HG03196 (cell line): ENCODE measurements around the gene BNC2.

Experiments used
- ATAC-seq: cut with Tn5 transposase; IDR thresholded peaks from one replicate; pipeline ENCODE4 v1.9.1; 2021; ENCODE audit not compliant: unreplicated experiment

The BNC2 gene

GRCh38 chr9:16611001-16611400 lies 259.5 kb downstream of the BNC2 start:
- no peak for ATAC-seq

DNA sequence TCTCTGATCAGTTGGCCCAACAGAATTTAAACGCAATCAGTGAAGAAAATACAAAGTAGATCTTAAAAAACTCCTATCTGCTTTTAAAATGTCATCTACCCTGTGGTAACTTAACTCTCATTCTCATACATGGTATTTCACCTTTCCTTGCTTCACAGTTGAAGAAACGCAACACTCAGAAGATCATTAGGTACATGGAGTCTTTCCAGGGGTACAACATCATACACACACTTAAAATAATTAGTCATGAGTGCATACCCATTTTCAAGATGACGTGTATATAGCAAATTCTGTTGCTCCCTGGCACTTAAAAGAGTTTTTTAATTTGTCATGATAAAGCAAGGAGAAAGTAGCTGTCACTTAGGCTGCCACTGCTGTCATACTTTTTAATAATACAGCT lies 259.9 kb downstream of the BNC2 start:
- ATAC-seq, result no peak

- ATAC-seq, result no peak
Observed at GRCh38 chr9:16608906-16609305, 261.6 kb downstream of the BNC2 start.

- ATAC-seq, result no peak
Observed at GRCh38 chr9:16602494-16602893, 268.0 kb downstream of the BNC2 start.

GRCh38 chr9:16601991-16602390 lies 268.5 kb downstream of the BNC2 start:
- no peak for ATAC-seq

GRCh38 chr9:16598316-16598715 lies 272.2 kb downstream of the BNC2 start:
- ATAC-seq, result no peak

DNA sequence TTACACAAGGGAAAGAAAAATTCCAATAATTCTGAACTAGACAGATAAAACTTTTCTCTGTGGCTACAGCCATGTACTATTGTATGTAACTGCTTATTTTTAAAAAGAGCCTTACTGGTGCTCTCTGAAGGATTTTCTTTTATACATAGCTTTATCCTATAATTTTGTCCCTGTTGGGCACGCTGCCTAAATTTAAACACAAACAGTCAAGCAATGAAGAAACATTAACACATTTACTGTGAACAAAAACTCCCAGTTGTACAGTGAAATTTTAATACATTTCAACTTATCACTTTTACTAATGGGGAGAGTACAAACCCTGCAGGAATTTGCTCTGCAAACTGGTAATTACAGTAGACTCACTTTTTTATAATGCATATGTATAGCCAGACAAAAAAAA lies 273.3 kb downstream of the BNC2 start:
- no peak for ATAC-seq

DNA sequence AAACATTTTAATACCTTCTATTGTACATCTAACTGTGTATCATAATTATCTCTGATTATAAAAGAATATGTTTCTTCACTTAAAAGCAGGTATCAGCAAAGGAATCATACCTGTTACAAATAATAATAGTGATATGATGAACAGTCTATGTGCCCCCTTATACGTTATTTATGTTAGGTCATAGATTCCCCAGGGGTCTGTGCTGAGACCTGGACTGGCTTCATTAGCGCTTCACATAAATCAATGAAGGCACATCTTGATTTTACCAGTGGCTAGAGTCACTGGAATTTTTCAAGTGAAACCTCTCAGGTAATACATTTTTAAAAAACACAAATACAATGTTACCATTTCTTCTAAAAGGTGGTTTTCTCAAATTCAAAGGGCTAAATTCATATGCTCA lies 275.2 kb downstream of the BNC2 start:
- ATAC-seq, result no peak

GRCh38 chr9:16594787-16595186 lies 275.7 kb downstream of the BNC2 start:
- ATAC-seq, result no peak

- ATAC-seq, result no peak
Observed at GRCh38 chr9:16593746-16594145, 276.7 kb downstream of the BNC2 start.

GRCh38 chr9:16591092-16591491 lies 279.4 kb downstream of the BNC2 start:
- no peak for ATAC-seq

GRCh38 chr9:16585591-16585990 lies 284.9 kb downstream of the BNC2 start:
- no peak for ATAC-seq

DNA sequence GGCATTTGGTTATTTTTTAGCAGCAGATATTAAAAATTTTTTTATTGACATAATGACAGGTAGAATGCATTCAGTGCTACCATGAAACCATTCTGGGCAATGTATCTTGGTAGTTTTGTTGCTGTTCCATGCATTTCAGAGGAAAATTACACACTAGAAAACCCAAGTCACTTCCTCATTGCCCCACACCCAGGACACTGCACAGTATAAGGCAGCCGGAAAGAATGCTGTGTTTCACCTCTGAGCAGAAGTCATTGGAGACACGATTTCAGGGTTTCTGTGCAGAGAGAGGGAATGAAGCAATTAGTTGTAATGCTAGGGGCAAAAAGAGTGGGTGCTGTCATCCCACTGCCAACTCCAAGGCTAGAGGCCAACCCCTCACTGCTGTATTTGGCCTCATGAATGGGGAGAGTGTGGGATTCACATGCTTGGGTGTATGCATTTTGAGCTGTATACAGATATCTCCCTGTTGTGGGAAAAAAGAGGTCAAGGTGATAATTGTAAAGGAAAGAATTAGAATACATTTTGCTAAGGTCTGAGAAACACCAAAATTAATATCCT lies 290.5 kb downstream of the BNC2 start:
- no peak for ATAC-seq

DNA sequence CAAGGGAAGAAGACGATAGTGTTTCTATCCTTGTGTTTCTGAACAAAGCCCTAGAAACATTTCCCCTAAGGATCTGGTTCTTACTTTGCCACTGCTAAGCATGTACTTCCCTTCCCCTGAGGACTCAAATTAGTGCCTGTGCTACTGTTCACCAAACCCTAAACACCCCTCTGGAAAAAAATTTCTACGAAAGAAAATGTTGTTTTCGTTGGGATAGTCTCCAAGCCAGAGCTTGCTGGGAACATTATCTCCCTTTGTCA lies 294.6 kb downstream of the BNC2 start:
- ATAC-seq, result no peak

- ATAC-seq, result no peak
Observed at GRCh38 chr9:16575142-16575985, 295.1 kb downstream of the BNC2 start.

DNA sequence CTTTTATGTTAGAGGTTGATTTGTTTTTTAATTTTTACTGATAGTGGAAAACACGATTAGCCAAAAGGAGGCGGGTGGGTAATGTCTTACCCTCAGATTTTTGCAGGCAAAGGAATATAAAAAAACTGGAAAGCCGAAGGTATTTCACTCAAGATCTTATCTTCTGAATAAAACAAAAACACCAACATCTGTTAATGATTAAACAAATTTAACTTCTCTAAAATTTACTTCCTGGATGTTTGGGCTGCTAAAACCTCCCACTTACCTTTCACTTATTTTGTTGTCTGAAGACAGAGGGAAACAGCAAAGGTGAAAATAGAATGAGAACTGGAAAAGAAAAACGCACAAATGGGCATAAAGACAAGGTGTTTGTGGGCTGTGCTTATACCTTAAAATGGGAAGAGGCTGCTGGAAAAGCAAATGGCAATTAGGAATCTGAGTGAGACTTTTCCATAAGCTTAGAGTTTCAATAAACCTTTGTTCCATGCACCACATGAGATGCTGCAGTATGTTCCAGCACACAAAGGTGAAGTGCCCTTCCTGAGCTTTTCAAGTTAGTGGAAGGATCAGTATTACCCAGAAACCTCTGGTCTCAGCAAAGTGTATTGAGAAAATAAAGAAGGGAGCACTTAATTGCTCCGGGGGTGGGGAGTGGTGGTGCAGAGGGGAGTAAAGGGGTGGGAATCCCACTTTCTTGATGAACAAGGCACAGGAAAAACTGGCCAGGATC lies 298.3 kb downstream of the BNC2 start:
- no peak for ATAC-seq

- no peak for ATAC-seq
Observed at GRCh38 chr9:16571127-16571802, 299.2 kb downstream of the BNC2 start.

GRCh38 chr9:16563446-16563845 lies 307.0 kb downstream of the BNC2 start:
- ATAC-seq, result no peak

DNA sequence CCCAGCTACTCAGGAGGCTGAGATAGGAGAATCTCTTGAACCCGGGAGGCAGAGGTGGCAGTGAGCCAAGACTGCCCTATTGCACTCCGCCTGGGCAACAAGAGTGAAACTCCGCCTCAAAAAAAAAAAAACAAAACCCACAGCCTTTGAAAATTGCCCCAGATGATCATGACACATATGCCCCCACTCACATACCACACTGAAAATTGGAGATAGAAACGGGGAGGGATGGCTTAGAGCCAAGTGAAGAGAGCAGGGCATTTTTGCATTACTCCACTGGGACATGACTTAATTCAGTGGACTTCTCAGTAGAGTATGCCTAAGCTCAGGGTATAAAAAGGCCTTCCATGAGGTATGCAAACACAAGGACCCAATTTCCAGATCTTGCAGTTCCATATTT lies 309.3 kb downstream of the BNC2 start:
- ATAC-seq, result no peak

- ATAC-seq, result no peak
Observed at GRCh38 chr9:16559418-16560188, 310.9 kb downstream of the BNC2 start.

DNA sequence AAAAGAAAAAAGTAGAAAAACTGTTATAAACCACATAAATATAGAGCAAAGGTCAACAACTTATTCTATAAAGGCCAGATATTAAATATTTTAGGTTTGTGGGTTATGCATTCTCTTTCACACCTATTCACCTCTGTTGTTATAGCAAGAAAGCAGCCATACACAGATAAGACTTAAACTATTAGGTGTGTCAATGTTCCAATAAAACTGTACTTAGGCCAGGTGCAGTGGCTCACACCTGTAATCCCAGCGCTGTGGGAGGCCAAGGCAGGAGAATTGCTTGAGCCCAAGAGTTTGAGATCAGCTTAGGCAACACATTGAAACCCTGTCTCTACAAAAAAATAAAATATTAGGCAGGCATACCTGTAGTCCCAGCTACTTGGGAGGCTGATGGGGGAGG lies 314.7 kb downstream of the BNC2 start:
- no peak for ATAC-seq
